Panc1 (cell line): ENCODE measurements around the gene FARP1. TPM values are rescaled to one million over a fixed set of nuclear protein-coding genes. Genes with fewer than 3 reads are reported as not detected.

ENCODE experiments used
- ATAC-seq: fragments of 200-7000 bp; cut with Tn5 transposase; 2 replicates; pipeline ENCODE4 v1.9.1; 2020; ENCODE audit warnings: mild to moderate bottlenecking, moderate library complexity
- BruUV-seq: library from RNA; stranded (reverse); fragments of 400-500 nt; replicated peaks from 2 replicates; lab custom pipeline; 2021; lab: Mats Ljungman, UMichigan
- CTCF ChIA-PET: fragments of 300-600 bp; sonication (Branson Sonifier 250); formaldehyde crosslinking; loops from one replicate; lab custom pipeline; 2022; ENCODE audit warnings: antibody characterized with exemption; lab: Charles Lee
- POLR2A ChIA-PET: fragments of 300-600 bp; sonication (Branson Sonifier 250); formaldehyde crosslinking; loops from one replicate; lab custom pipeline; 2022; ENCODE audit warnings: antibody characterized with exemption; lab: Charles Lee
- DNase-seq: peaks from one replicate; pipeline ENCODE4 v3.0.0-alpha.2; 2010; ENCODE audit warnings: low read depth, low spot score
- H3K27ac ChIP-seq: 2 replicates; pipeline ENCODE4 v1.5.1; 2011; ENCODE audit warnings: mild to moderate bottlenecking, low read length, inconsistent platforms
- H3K27me3 ChIP-seq: fragments of 200-500 bp; sonication (Bioruptor generic); 2 replicates; pipeline ENCODE4 v1.6.0; 2014; ENCODE audit warnings: low read length, inconsistent platforms; ENCODE audit not compliant: control insufficient read depth, insufficient read depth
- H3K36me3 ChIP-seq: fragments of 200-500 bp; sonication (Bioruptor generic); 2 replicates; pipeline ENCODE4 v1.5.1; 2014; ENCODE audit warnings: inconsistent platforms, mild to moderate bottlenecking, low read length, moderate library complexity; ENCODE audit not compliant: control insufficient read depth, insufficient read depth
- H3K4me1 ChIP-seq: 2 replicates; pipeline ENCODE4 v1.5.1; 2011; ENCODE audit warnings: inconsistent platforms, mild to moderate bottlenecking, low read length, moderate library complexity; ENCODE audit not compliant: control insufficient read depth, insufficient read depth
- H3K4me3 ChIP-seq, 2 experiments: 2 replicates each; pipeline ENCODE4 v1.5.1; 2011 to 2012; ENCODE audit warnings: low read depth in 2 of 2, low read length in 2 of 2, mild to moderate bottlenecking in 2 of 2, inconsistent platforms in 1 of 2, moderate library complexity in 1 of 2
- H3K9me3 ChIP-seq: fragments of 200-500 bp; sonication (Bioruptor generic); 2 replicates; pipeline ENCODE4 v1.5.1; 2014; ENCODE audit warnings: low read depth, mild to moderate bottlenecking, inconsistent platforms, low read length, moderate library complexity; ENCODE audit not compliant: control insufficient read depth, insufficient read depth
- POLR2AphosphoS5 ChIP-seq: IDR thresholded peaks from 2 replicates; pipeline ENCODE4 v1.6.1; 2012; ENCODE audit warnings: mild to moderate bottlenecking, low read depth, low read length, moderate library complexity
- SIN3A ChIP-seq: IDR thresholded peaks from 2 replicates; pipeline ENCODE4 v1.6.1; 2012; ENCODE audit warnings: low read depth, mild to moderate bottlenecking, low read length, moderate library complexity, borderline replicate concordance; ENCODE audit not compliant: insufficient read depth
- TCF7L2 ChIP-seq: IDR thresholded peaks from 2 replicates; pipeline ENCODE4 v1.6.1; 2011; ENCODE audit warnings: mild to moderate bottlenecking, low read depth, low read length, inconsistent platforms
- in situ Hi-C: cut with HindIII; loops from 2 replicates; pipeline ENCODE4 v1.10.0; 2016; ENCODE audit warnings: low sequenced_read_pairs, low pct_unique_long_range_greater_than_20kb
- intact Hi-C: fragments of 100-400 bp; cut with micrococcal nuclease; formaldehyde crosslinking; loops from one replicate; pipeline ENCODE4 v1.10.0; 2022; ENCODE audit not compliant: unreplicated experiment
- total RNA-seq: library from RNA; stranded (reverse); gene quantifications from one replicate; pipeline ENCODE4 v1.2.1, GENCODE V29; 2021; ENCODE audit not compliant: unreplicated experiment
- TF ChIP-seq, protein P1 (sequence below): fragments of 450-650 bp; IDR thresholded peaks from 2 replicates; pipeline ENCODE4 v1.5.1; 2017; ENCODE audit warnings: mild to moderate bottlenecking
- TF ChIP-seq, protein P2 (sequence below), 2 experiments: IDR thresholded peaks; 2 replicates each; pipeline ENCODE4 v1.6.1; 2011 to 2012; ENCODE audit warnings: low read depth in 2 of 2, control low read depth in 1 of 2, low read length in 1 of 2, mild to moderate bottlenecking in 1 of 2, moderate library complexity in 1 of 2; ENCODE audit not compliant: insufficient read depth in 1 of 2

FARP1 gene
- total RNA-seq, 1 experiment from 2014 or later: 61.9 TPM

DNA sequence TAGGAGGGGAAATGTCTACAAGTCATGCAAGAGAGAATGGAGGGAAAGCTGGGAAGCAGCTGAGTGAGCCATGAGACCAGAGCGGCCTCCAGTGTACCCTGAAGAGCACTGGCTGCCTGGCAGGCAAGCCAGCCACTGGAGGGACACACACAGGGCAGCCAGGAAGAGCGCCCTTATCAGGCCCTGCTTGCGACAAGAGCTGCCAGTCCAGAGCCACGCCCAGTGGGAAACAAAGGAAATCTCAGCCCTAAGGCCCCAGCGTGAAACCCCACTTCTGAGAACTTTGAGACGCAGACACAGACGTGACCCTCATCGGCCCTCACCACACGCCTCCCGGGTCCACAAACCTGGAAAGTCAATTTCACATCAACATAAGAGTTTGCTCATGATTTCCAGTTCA is 329.0 kb downstream of the FARP1 start:
- in situ Hi-C loops (no loop called here), intact Hi-C loops (no loop called here)
- Histone ChIP-seq H3K4me3 (no peak overlapping the region), H3K9me3 (no peaks in the 10 kb centered on the region), H3K27me3 (no peaks in the 10 kb centered on the region), H3K36me3 (no peaks in the 10 kb centered on the region), H3K4me1 (peaks cover 2% of the 10 kb centered on the region; the same call in 1 of the 2 replicates), H3K27ac (no peak overlapping the region)
- BruUV-seq: no TSS peak
- TF ChIP-seq, protein P1, sequence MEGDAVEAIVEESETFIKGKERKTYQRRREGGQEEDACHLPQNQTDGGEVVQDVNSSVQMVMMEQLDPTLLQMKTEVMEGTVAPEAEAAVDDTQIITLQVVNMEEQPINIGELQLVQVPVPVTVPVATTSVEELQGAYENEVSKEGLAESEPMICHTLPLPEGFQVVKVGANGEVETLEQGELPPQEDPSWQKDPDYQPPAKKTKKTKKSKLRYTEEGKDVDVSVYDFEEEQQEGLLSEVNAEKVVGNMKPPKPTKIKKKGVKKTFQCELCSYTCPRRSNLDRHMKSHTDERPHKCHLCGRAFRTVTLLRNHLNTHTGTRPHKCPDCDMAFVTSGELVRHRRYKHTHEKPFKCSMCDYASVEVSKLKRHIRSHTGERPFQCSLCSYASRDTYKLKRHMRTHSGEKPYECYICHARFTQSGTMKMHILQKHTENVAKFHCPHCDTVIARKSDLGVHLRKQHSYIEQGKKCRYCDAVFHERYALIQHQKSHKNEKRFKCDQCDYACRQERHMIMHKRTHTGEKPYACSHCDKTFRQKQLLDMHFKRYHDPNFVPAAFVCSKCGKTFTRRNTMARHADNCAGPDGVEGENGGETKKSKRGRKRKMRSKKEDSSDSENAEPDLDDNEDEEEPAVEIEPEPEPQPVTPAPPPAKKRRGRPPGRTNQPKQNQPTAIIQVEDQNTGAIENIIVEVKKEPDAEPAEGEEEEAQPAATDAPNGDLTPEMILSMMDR: no peak
- TF ChIP-seq TCF7L2 (no peak), POLR2AphosphoS5 (no peak), SIN3A (no peak)
- TF ChIP-seq, protein P2, sequence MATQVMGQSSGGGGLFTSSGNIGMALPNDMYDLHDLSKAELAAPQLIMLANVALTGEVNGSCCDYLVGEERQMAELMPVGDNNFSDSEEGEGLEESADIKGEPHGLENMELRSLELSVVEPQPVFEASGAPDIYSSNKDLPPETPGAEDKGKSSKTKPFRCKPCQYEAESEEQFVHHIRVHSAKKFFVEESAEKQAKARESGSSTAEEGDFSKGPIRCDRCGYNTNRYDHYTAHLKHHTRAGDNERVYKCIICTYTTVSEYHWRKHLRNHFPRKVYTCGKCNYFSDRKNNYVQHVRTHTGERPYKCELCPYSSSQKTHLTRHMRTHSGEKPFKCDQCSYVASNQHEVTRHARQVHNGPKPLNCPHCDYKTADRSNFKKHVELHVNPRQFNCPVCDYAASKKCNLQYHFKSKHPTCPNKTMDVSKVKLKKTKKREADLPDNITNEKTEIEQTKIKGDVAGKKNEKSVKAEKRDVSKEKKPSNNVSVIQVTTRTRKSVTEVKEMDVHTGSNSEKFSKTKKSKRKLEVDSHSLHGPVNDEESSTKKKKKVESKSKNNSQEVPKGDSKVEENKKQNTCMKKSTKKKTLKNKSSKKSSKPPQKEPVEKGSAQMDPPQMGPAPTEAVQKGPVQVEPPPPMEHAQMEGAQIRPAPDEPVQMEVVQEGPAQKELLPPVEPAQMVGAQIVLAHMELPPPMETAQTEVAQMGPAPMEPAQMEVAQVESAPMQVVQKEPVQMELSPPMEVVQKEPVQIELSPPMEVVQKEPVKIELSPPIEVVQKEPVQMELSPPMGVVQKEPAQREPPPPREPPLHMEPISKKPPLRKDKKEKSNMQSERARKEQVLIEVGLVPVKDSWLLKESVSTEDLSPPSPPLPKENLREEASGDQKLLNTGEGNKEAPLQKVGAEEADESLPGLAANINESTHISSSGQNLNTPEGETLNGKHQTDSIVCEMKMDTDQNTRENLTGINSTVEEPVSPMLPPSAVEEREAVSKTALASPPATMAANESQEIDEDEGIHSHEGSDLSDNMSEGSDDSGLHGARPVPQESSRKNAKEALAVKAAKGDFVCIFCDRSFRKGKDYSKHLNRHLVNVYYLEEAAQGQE (IDR thresholded peaks at IDR 0.05; ENCODE audit: insufficient read depth in 1 of 2, low read depth in 2 of 2, low read length in 1 of 2): no peak
- POLR2A ChIA-PET: no interaction called here
- DNase-seq (no peak), ATAC-seq (no peak)
- CTCF ChIA-PET: no interaction called here

DNA sequence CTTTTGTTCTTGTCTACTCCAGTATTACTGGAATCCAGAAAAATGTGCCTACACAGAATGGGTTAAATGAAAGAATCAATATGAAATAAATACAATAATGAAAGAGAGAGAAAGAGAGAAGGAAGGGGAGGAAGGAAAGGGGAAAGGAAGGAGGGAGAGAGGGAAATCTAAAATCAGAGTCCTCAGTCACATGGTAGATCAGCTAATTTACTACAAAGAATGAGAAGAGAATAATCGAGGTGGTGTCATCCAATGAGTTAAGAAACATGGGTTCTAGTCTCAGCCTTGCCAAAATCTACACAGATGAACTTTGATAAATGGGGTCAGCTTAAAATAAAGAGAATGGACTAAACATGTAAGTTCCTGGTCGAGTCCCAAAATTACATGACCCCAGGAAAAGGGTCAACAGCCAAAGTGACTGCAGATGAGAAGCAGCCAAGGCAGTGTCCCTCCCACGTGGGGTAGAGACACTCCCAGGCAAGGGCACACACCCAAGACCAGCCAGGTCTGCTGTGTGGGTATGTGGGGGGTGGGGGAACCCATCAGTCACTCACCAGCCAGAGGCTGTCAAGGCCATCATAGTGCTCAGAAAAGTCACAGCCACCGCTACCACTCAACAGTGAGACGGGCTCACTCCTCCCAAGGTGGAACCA is 330.4 kb downstream of the FARP1 start:
- Histone ChIP-seq H3K4me3 (no peak overlapping the region), H3K9me3 (no peaks in the 10 kb centered on the region), H3K27me3 (no peaks in the 10 kb centered on the region), H3K4me1 (peaks cover 3% of the 10 kb centered on the region; the same call in 1 of the 2 replicates), H3K27ac (no peak overlapping the region), H3K36me3 (no peaks in the 10 kb centered on the region)
- BruUV-seq: no TSS peak
- intact Hi-C loops: no loop called here
- in situ Hi-C loops: no loop called here
- DNase-seq: no peak
- POLR2A ChIA-PET: interaction anchor here (0.5 kb wide), 1 partner anchor 54 kb away, joined by 10 read pairs; no protein-coding TSS in a partner anchor
- no peak for TF ChIP-seq TCF7L2
- TF ChIP-seq, protein P2 (IDR thresholded peaks at IDR 0.05; ENCODE audit: insufficient read depth in 1 of 2, low read depth in 2 of 2, low read length in 1 of 2): no peak
- TF ChIP-seq, protein P1: no peak
- no peak for TF ChIP-seq SIN3A
- no peak for TF ChIP-seq POLR2AphosphoS5
- CTCF ChIA-PET: no interaction called here
- no peak for ATAC-seq
